ENCODE data around the gene CDR2L. TPM values are rescaled to one million over a fixed set of nuclear protein-coding genes. Genes with fewer than 3 reads are reported as not detected.
"Not testable (repeated sequence)": the region's sequence is repeated elsewhere in the genome, so short reads cannot be mapped to it uniquely, and the experiment has no call there.

The CDR2L gene
- total RNA-seq, 1 donor from 2014 or later, result 52.3 TPM

GRCh38 chr17:75001915-75002843 is 14.7 kb downstream of the CDR2L start:
- Histone ChIP-seq H3K27me3 (ENCODE audit: control insufficient read depth, insufficient read depth, low read length) (no peaks in the 10 kb centered on the region), H3K4me3 (ENCODE audit: low read depth, low read length) (no peak overlapping the region), H3K36me3 (ENCODE audit: control insufficient read depth, insufficient read depth, low read length) (no peaks in the 10 kb centered on the region)
- TF ChIP-seq CTCF (IDR thresholded peaks at IDR 0.05; ENCODE audit: insufficient read depth, low read length, poor library complexity, severe bottlenecking), result no peak
- DNase-seq (ENCODE audit: low read depth), result no peak

DNA sequence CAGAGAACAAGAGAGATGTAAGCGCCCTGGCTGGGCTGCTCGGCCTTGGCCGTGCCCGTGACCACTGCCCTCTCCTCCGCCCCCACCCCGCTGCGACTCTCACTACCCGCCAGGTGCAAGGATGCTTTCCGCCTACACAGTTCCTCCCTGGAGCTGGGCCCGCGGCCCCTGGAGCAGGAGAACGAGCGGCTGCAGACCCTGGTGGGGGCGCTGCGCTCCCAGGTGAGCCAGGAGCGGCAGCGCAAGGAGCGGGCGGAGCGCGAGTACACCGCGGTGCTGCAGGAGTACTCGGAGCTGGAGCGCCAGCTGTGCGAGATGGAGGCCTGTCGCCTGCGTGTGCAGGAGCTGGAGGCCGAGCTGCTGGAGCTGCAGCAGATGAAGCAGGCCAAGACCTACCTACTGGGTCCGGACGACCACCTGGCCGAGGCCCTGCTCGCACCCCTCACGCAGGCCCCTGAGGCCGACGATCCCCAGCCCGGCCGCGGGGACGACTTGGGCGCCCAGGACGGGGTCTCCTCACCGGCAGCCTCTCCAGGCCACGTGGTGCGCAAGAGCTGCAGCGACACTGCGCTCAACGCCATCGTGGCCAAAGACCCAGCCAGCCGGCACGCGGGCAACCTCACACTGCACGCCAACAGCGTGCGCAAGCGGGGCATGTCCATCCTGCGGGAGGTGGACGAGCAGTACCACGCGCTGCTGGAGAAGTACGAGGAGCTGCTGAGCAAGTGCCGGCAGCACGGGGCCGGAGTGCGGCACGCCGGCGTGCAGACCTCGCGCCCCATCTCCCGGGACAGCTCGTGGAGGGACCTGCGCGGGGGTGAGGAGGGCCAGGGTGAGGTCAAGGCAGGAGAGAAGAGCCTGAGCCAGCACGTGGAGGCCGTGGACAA is 15.9 kb downstream of the CDR2L start:
- Histone ChIP-seq H3K36me3 (ENCODE audit: control insufficient read depth, insufficient read depth, low read length) (no peaks in the 10 kb centered on the region), H3K27me3 (ENCODE audit: control insufficient read depth, insufficient read depth, low read length) (no peaks in the 10 kb centered on the region), H3K4me3 (ENCODE audit: low read depth, low read length) (no peak overlapping the region)
- no peak for TF ChIP-seq CTCF (IDR thresholded peaks at IDR 0.05; ENCODE audit: insufficient read depth, low read length, poor library complexity, severe bottlenecking)
- DNase-seq (ENCODE audit: low read depth), result no peak

- H3K27me3 ChIP-seq (ENCODE audit: control insufficient read depth, insufficient read depth, low read length), result no peaks in the 10 kb centered on the region
- no peak overlapping the region for H3K4me3 ChIP-seq (ENCODE audit: low read depth, low read length)
- TF ChIP-seq CTCF (IDR thresholded peaks at IDR 0.05; ENCODE audit: insufficient read depth, low read length, poor library complexity, severe bottlenecking), result no peak
- no peaks in the 10 kb centered on the region for H3K36me3 ChIP-seq (ENCODE audit: control insufficient read depth, insufficient read depth, low read length)
- no peak for DNase-seq (ENCODE audit: low read depth)
Measured at GRCh38 chr17:75003957-75004355, 16.5 kb downstream of the CDR2L start.

- Histone ChIP-seq H3K36me3 (ENCODE audit: control insufficient read depth, insufficient read depth, low read length) (no peaks in the 10 kb centered on the region), H3K4me3 (ENCODE audit: low read depth, low read length) (no peak overlapping the region), H3K27me3 (ENCODE audit: control insufficient read depth, insufficient read depth, low read length) (no peaks in the 10 kb centered on the region)
- DNase-seq (ENCODE audit: low read depth), result no peak
- no peak for TF ChIP-seq CTCF (IDR thresholded peaks at IDR 0.05; ENCODE audit: insufficient read depth, low read length, poor library complexity, severe bottlenecking)
Measured at GRCh38 chr17:75004371-75004770, 16.9 kb downstream of the CDR2L start.

- no peak for TF ChIP-seq CTCF (IDR thresholded peaks at IDR 0.05; ENCODE audit: insufficient read depth, low read length, poor library complexity, severe bottlenecking)
- no peak for DNase-seq (ENCODE audit: low read depth)
- no peaks in the 10 kb centered on the region for H3K36me3 ChIP-seq (ENCODE audit: control insufficient read depth, insufficient read depth, low read length)
- no peak overlapping the region for H3K4me3 ChIP-seq (ENCODE audit: low read depth, low read length)
- no peaks in the 10 kb centered on the region for H3K27me3 ChIP-seq (ENCODE audit: control insufficient read depth, insufficient read depth, low read length)
Measured at GRCh38 chr17:75005291-75005690, 17.9 kb downstream of the CDR2L start.

DNA sequence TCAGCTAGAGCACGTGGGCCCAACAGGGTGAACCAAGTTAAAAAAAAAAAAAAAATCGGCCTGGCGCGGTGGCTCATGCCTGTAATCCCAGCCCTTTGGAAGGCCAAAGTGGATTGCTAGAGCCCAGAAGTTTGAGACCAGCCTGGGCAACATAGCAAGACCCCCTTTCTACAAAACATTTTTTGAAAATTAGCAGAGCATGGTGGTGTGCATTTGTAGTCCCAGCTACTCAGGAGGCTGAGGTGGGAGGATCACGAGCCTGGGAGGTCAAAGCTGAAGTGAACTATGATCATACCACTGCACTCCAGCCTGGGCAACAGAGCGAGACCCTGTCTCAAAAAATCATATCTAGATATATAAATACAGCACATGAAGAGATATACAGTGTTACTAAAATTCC is 18.7 kb downstream of the CDR2L start:
- not testable (repeated sequence) for DNase-seq (ENCODE audit: low read depth); H3K36me3 ChIP-seq (ENCODE audit: control insufficient read depth, insufficient read depth, low read length); H3K4me3 ChIP-seq (ENCODE audit: low read depth, low read length); H3K27me3 ChIP-seq (ENCODE audit: control insufficient read depth, insufficient read depth, low read length)

Measured in kidney epithelial cell (primary cell).